ENCODE measurements around the gene MMAB.

MMAB gene

DNA sequence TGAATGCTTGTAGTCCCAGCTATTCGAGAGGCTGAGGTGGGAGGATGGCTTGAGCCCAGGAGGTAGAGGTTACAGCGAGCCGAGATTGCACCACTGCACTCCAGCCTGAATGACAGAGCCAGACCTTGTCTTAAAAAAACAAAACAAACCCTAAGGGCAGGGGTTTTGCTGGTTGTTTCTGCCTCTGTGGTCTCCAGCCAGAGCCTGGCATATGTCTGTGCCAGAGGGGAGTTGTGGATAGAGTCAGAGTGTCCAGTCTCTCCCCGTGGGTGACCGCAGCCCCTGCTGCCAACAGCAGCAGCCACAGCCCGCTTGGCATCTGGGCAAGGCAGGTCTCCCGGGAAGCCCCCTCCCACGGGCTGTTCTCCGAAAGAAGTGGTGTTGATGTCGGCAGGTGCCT lies 37.9 kb upstream of the MMAB start:
- Histone ChIP-seq H3K4me3 (replicated peaks; ENCODE audit: low read depth, low read length) (no peak overlapping the region), H3K36me3 (ENCODE audit: control insufficient read depth, insufficient read depth, low read length) (no peaks in the 10 kb centered on the region), H3K27me3 (replicated peaks; ENCODE audit: control insufficient read depth, insufficient read depth, low read length) (peaks cover 3% of the 10 kb centered on the region; the same call in 1 of the 2 replicates)
- TF ChIP-seq, protein P1, sequence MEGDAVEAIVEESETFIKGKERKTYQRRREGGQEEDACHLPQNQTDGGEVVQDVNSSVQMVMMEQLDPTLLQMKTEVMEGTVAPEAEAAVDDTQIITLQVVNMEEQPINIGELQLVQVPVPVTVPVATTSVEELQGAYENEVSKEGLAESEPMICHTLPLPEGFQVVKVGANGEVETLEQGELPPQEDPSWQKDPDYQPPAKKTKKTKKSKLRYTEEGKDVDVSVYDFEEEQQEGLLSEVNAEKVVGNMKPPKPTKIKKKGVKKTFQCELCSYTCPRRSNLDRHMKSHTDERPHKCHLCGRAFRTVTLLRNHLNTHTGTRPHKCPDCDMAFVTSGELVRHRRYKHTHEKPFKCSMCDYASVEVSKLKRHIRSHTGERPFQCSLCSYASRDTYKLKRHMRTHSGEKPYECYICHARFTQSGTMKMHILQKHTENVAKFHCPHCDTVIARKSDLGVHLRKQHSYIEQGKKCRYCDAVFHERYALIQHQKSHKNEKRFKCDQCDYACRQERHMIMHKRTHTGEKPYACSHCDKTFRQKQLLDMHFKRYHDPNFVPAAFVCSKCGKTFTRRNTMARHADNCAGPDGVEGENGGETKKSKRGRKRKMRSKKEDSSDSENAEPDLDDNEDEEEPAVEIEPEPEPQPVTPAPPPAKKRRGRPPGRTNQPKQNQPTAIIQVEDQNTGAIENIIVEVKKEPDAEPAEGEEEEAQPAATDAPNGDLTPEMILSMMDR (IDR thresholded peaks at IDR 0.05; ENCODE audit: insufficient read depth, low read length, poor library complexity, severe bottlenecking), result no peak
- DNase-seq (ENCODE audit: extremely low read depth, insufficient read length), result no peak

GRCh38 chr12:109610523-109610922 lies 37.2 kb upstream of the MMAB start:
- Histone ChIP-seq H3K36me3 (ENCODE audit: control insufficient read depth, insufficient read depth, low read length) (no peaks in the 10 kb centered on the region), H3K27me3 (replicated peaks; ENCODE audit: control insufficient read depth, insufficient read depth, low read length) (peaks cover 1% of the 10 kb centered on the region; the same call in 1 of the 2 replicates), H3K4me3 (replicated peaks; ENCODE audit: low read depth, low read length) (no peak overlapping the region)
- TF ChIP-seq, protein P1 (IDR thresholded peaks at IDR 0.05; ENCODE audit: insufficient read depth, low read length, poor library complexity, severe bottlenecking), result no peak
- DNase-seq (ENCODE audit: extremely low read depth, insufficient read length), result no peak

- H3K27me3 ChIP-seq (replicated peaks; ENCODE audit: control insufficient read depth, insufficient read depth, low read length), result 0 out of 2 replicates have a peak, but pooled peaks cover 1% of the 10 kb centered on the region
- H3K4me3 ChIP-seq (replicated peaks; ENCODE audit: low read depth, low read length), result no peak overlapping the region
- H3K36me3 ChIP-seq (ENCODE audit: control insufficient read depth, insufficient read depth, low read length), result no peaks in the 10 kb centered on the region
- DNase-seq (ENCODE audit: extremely low read depth, insufficient read length), result no peak
- TF ChIP-seq, protein P1 (IDR thresholded peaks at IDR 0.05; ENCODE audit: insufficient read depth, low read length, poor library complexity, severe bottlenecking), result no peak
Observed at GRCh38 chr12:109609342-109609741, 36.0 kb upstream of the MMAB start.

GRCh38 chr12:109608793-109609192 lies 35.5 kb upstream of the MMAB start:
- TF ChIP-seq, protein P1 (IDR thresholded peaks at IDR 0.05; ENCODE audit: insufficient read depth, low read length, poor library complexity, severe bottlenecking), result no peak
- no peak overlapping the region for H3K4me3 ChIP-seq (replicated peaks; ENCODE audit: low read depth, low read length)
- H3K36me3 ChIP-seq (ENCODE audit: control insufficient read depth, insufficient read depth, low read length), result no peaks in the 10 kb centered on the region
- H3K27me3 ChIP-seq (replicated peaks; ENCODE audit: control insufficient read depth, insufficient read depth, low read length), result 0 out of 2 replicates have a peak, but pooled peaks cover 1% of the 10 kb centered on the region
- DNase-seq (ENCODE audit: extremely low read depth, insufficient read length), result no peak

DNA sequence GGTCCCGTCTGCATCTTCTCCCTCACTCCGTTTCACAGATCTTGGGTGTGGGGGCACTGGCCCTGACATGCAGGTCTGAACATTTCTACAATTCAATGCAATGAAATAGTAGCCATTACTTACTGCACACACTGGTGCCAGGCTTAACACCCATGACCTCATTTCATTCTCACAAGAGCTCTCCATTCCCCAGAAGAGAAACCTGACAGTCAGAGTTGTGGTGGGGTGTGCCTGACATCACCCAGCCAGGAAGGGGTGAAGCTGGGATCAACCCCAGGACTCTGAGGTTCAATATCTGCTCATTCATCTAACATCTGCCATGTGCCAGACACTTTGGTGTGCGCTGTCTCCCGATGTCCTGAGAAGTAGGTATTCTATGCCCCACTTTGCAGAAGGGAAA lies 35.0 kb upstream of the MMAB start:
- H3K4me3 ChIP-seq (replicated peaks; ENCODE audit: low read depth, low read length), result no peak overlapping the region
- no peak for DNase-seq (ENCODE audit: extremely low read depth, insufficient read length)
- 0 out of 2 replicates have a peak, but pooled peaks cover 1% of the 10 kb centered on the region for H3K27me3 ChIP-seq (replicated peaks; ENCODE audit: control insufficient read depth, insufficient read depth, low read length)
- no peaks in the 10 kb centered on the region for H3K36me3 ChIP-seq (ENCODE audit: control insufficient read depth, insufficient read depth, low read length)
- TF ChIP-seq, protein P1 (IDR thresholded peaks at IDR 0.05; ENCODE audit: insufficient read depth, low read length, poor library complexity, severe bottlenecking), result no peak

DNA sequence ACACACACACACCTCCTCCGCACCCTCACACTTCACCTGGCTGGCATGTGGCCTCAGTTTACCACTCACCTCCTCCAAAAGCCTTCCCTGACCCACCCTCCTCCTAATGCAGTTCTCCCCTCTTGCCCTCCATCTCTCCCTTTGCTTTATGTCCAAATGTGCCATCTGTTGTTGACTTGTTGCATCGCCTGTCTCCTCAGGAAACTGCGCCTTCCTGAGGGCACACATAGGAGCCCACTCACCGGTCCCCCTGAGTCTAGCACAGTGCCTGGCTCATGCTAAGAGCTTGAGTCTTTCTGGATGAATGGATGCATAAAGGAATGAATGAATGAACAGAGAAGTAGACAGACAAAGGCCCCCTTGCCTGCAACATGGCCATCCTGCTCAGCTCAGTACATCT lies 34.3 kb upstream of the MMAB start:
- TF ChIP-seq, protein P1 (IDR thresholded peaks at IDR 0.05; ENCODE audit: insufficient read depth, low read length, poor library complexity, severe bottlenecking), result no peak

More for the DNA sequence above, 34.3 kb upstream of the MMAB start:
- DNase-seq (ENCODE audit: extremely low read depth, insufficient read length), result no peak
- Histone ChIP-seq H3K27me3 (replicated peaks; ENCODE audit: control insufficient read depth, insufficient read depth, low read length) (no peaks in the 10 kb centered on the region), H3K4me3 (replicated peaks; ENCODE audit: low read depth, low read length) (no peak overlapping the region), H3K36me3 (ENCODE audit: control insufficient read depth, insufficient read depth, low read length) (no peaks in the 10 kb centered on the region)
